HepG2 (cell line): ENCODE measurements around the gene KXD1. TPM values are rescaled to one million over a fixed set of nuclear protein-coding genes. Genes with fewer than 3 reads are reported as not detected.

Source experiments
- AHDC1 ChIP-seq: sonication (generic); formaldehyde crosslinking; IDR thresholded peaks from 2 replicates; pipeline ENCODE4 v1.5.1; 2020; ENCODE audit warnings: mild to moderate bottlenecking, missing genetic modification reagents, borderline replicate concordance
- ARNT2 ChIP-seq: sonication (generic); formaldehyde crosslinking; IDR thresholded peaks from 2 replicates; pipeline ENCODE4 v1.8.0; 2022; ENCODE audit warnings: mild to moderate bottlenecking, low read depth, missing genetic modification reagents, moderate library complexity
- CBFB ChIP-seq: sonication (generic); formaldehyde crosslinking; IDR thresholded peaks from 2 replicates; pipeline ENCODE4 v1.4.0; 2020; ENCODE audit warnings: missing genetic modification reagents
- JARID2 ChIP-seq: sonication (generic); formaldehyde crosslinking; IDR thresholded peaks from 2 replicates; pipeline ENCODE4 v1.8.1; 2023; ENCODE audit warnings: missing genetic modification reagents, inconsistent platforms; ENCODE audit not compliant: insufficient replicate concordance
- JUNB ChIP-seq: sonication (generic); formaldehyde crosslinking; IDR thresholded peaks from 2 replicates; pipeline ENCODE4 v1.8.0; 2022; ENCODE audit warnings: missing genetic modification reagents, mild to moderate bottlenecking, borderline replicate concordance
- MIER3 ChIP-seq: IDR thresholded peaks from 2 replicates; pipeline ENCODE4 v1.6.1; 2016; ENCODE audit warnings: missing compliant biosample characterization, borderline replicate concordance
- THAP11 ChIP-seq: IDR thresholded peaks from 2 replicates; pipeline ENCODE4 v1.6.1; 2016; ENCODE audit warnings: missing biosample characterization, missing genetic modification reagents
- TP53 ChIP-seq: sonication (generic); formaldehyde crosslinking; conservative IDR thresholded peaks from 2 replicates; pipeline ENCODE4 v1.4.0; 2020; ENCODE audit warnings: missing genetic modification reagents
- TRIM24 ChIP-seq: sonication (generic); formaldehyde crosslinking; IDR thresholded peaks from 2 replicates; pipeline ENCODE4 v1.8.0; 2022; ENCODE audit warnings: mild to moderate bottlenecking, missing genetic modification reagents
- ZBTB26 ChIP-seq: IDR thresholded peaks from 2 replicates; pipeline ENCODE4 v1.6.1; 2016; ENCODE audit warnings: missing compliant biosample characterization, missing genetic modification reagents, borderline replicate concordance
- ZC3H13 ChIP-seq: sonication (generic); formaldehyde crosslinking; IDR thresholded peaks from 2 replicates; pipeline ENCODE4 v1.8.1; 2023; ENCODE audit warnings: mild to moderate bottlenecking, missing genetic modification reagents, moderate library complexity
- ZFP90 ChIP-seq: sonication (generic); formaldehyde crosslinking; IDR thresholded peaks from 2 replicates; pipeline ENCODE4 v1.8.0; 2022; ENCODE audit warnings: missing genetic modification reagents, mild to moderate bottlenecking, inconsistent platforms, borderline replicate concordance
- ZNF562 ChIP-seq: sonication (generic); formaldehyde crosslinking; IDR thresholded peaks from 2 replicates; pipeline ENCODE4 v1.8.0; 2022; ENCODE audit warnings: missing genetic modification reagents, borderline replicate concordance
- ZNF749 ChIP-seq: sonication (generic); formaldehyde crosslinking; IDR thresholded peaks from 2 replicates; pipeline ENCODE4 v1.8.0; 2022; ENCODE audit warnings: mild to moderate bottlenecking, missing genetic modification reagents, moderate library complexity, borderline replicate concordance
- ZXDC ChIP-seq: sonication (generic); formaldehyde crosslinking; IDR thresholded peaks from 2 replicates; pipeline ENCODE4 v1.5.0; 2020; ENCODE audit warnings: mild to moderate bottlenecking, missing genetic modification reagents
- polyA plus RNA-seq, 8 experiments: library from polyadenylated mRNA; depleted of rRNA in 3 of 8; stranded (reverse) in 7 of 8; unstranded in 1 of 8; fragments of >200 nt; fragmentation: Illumina TruSeq in 4 of 8; extraction: Trizol in 4 of 8; gene quantifications; 2 replicates each; pipeline versions ENCODE4 v1.2.1 to v1.2.3, GENCODE V29; 2011 to 2016; ENCODE audit warnings: low read depth in 4 of 8, missing spikeins in 1 of 8, mixed read lengths in 1 of 8; ENCODE audit not compliant: insufficient read depth in 1 of 8
- total RNA-seq, 5 experiments: library from RNA; depleted of rRNA; stranded (reverse); fragments of >200 nt; fragmentation: Illumina TruSeq; extraction: Trizol; gene quantifications; 2 replicates each; pipeline ENCODE4 v1.2.3, GENCODE V29; 2016; ENCODE audit warnings: low read depth in 1 of 5
- TF ChIP-seq, protein P1 (sequence below): sonication (generic); formaldehyde crosslinking; IDR thresholded peaks from 2 replicates; pipeline ENCODE4 v1.5.0; 2020; ENCODE audit warnings: missing genetic modification reagents

Gene KXD1
- total and polyA plus RNA-seq, 2 of the 13 experiments (the other 11 are each of a cell fraction or from before 2014, with no cell fraction given) = 44.6 to 143 TPM

- no peak; the same call in 1 of the 2 replicates for TF ChIP-seq AHDC1 (CRISPR knock-in tag)
- no peak for TF ChIP-seq ZNF562 (CRISPR knock-in tag)
- TF ChIP-seq MIER3 = no peak
- TF ChIP-seq ZNF749 = peak; percentile 99
- peak; percentile 98 for TF ChIP-seq ARNT2 (CRISPR knock-in tag)
- TF ChIP-seq, protein P1, sequence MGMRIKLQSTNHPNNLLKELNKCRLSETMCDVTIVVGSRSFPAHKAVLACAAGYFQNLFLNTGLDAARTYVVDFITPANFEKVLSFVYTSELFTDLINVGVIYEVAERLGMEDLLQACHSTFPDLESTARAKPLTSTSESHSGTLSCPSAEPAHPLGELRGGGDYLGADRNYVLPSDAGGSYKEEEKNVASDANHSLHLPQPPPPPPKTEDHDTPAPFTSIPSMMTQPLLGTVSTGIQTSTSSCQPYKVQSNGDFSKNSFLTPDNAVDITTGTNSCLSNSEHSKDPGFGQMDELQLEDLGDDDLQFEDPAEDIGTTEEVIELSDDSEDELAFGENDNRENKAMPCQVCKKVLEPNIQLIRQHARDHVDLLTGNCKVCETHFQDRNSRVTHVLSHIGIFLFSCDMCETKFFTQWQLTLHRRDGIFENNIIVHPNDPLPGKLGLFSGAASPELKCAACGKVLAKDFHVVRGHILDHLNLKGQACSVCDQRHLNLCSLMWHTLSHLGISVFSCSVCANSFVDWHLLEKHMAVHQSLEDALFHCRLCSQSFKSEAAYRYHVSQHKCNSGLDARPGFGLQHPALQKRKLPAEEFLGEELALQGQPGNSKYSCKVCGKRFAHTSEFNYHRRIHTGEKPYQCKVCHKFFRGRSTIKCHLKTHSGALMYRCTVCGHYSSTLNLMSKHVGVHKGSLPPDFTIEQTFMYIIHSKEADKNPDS (CRISPR knock-in tag) = no peak
- peak; percentile 53; the same call in 1 of the 2 replicates for TF ChIP-seq JUNB (CRISPR knock-in tag)
- TF ChIP-seq ZBTB26 = peak; percentile 92
- peak; percentile 81 for TF ChIP-seq ZC3H13 (CRISPR knock-in tag)
- no peak for TF ChIP-seq JARID2 (CRISPR knock-in tag)
- peak; percentile 96 for TF ChIP-seq ZXDC (CRISPR knock-in tag)
- no peak for TF ChIP-seq TRIM24 (CRISPR knock-in tag)
- TF ChIP-seq CBFB = no peak
- no peak; the same call in none of the 2 replicates for TF ChIP-seq THAP11
- peak; percentile 84; the same call in 1 of the 2 replicates for TF ChIP-seq ZFP90 (CRISPR knock-in tag)
- no peak for TF ChIP-seq TP53 (CRISPR knock-in tag)
These were observed 32.0 kb downstream of the KXD1 start (continued) for GRCh38 chr19:18589380-18590272.
